SK-N-SH treated with all-trans-retinoic acid at 6 μM for 48 hours (cell line): ENCODE measurements around the gene EWSR1.

Experiments
- ATAC-seq: fragments of 200-7000 bp; cut with Tn5 transposase; 3 replicates; pipeline ENCODE4 v1.9.1; 2020; ENCODE audit warnings: mild to moderate bottlenecking, moderate library complexity
- ARNTL ChIP-seq: fragments of 450-650 bp; formaldehyde crosslinking; IDR thresholded peaks from 2 replicates; pipeline ENCODE4 v1.5.0; 2020; ENCODE audit warnings: low read depth, mild to moderate bottlenecking, moderate library complexity, borderline replicate concordance
- BACH2 ChIP-seq: fragments of 250-450 bp; sonication (Bioruptor Pico); IDR thresholded peaks from 2 replicates; pipeline ENCODE4 v1.9.0; 2021; ENCODE audit warnings: mild to moderate bottlenecking, borderline replicate concordance
- CREB5 ChIP-seq: fragments of 250-450 bp; sonication (Bioruptor Pico); IDR thresholded peaks from 2 replicates; pipeline ENCODE4 v1.5.1; 2020; ENCODE audit warnings: low read depth, mild to moderate bottlenecking, moderate library complexity
- CSDC2 ChIP-seq: fragments of 250-450 bp; sonication (Bioruptor Pico); IDR thresholded peaks from 2 replicates; pipeline ENCODE4 v1.5.0; 2020; ENCODE audit warnings: mild to moderate bottlenecking, moderate library complexity
- CSRNP3 ChIP-seq: fragments of 250-450 bp; sonication (Bioruptor Pico); IDR thresholded peaks from 2 replicates; pipeline ENCODE4 v1.5.1; 2021; ENCODE audit warnings: mild to moderate bottlenecking, moderate library complexity
- ESRRG ChIP-seq: fragments of 250-450 bp; sonication (Bioruptor Pico); IDR thresholded peaks from 2 replicates; pipeline ENCODE4 v1.6.1; 2021; ENCODE audit warnings: mild to moderate bottlenecking
- GLIS3 ChIP-seq: fragments of 250-450 bp; sonication (Bioruptor Pico); IDR thresholded peaks from 2 replicates; pipeline ENCODE4 v1.5.0; 2020; ENCODE audit warnings: mild to moderate bottlenecking, moderate library complexity
- ISL1 ChIP-seq: fragments of 250-450 bp; sonication (Bioruptor Pico); IDR thresholded peaks from 2 replicates; pipeline ENCODE4 v2.1.2; 2022; ENCODE audit warnings: mild to moderate bottlenecking, moderate library complexity
- OSR1 ChIP-seq: fragments of 250-450 bp; sonication (Bioruptor Pico); IDR thresholded peaks from 2 replicates; pipeline ENCODE4 v1.8.0; 2022; ENCODE audit warnings: moderate library complexity, mild to moderate bottlenecking, inconsistent platforms
- POU6F1 ChIP-seq: fragments of 250-450 bp; sonication (Bioruptor Pico); IDR thresholded peaks from 2 replicates; pipeline ENCODE4 v1.8.0; 2021; ENCODE audit warnings: low read depth, mild to moderate bottlenecking, moderate library complexity, borderline replicate concordance
- PPARA ChIP-seq: fragments of 250-450 bp; sonication (Bioruptor Pico); IDR thresholded peaks from 2 replicates; pipeline ENCODE4 v1.5.0; 2020; ENCODE audit warnings: mild to moderate bottlenecking, borderline replicate concordance
- RARB ChIP-seq: fragments of 250-450 bp; sonication (Bioruptor Pico); IDR thresholded peaks from 2 replicates; pipeline ENCODE4 v1.8.0; 2021; ENCODE audit warnings: mild to moderate bottlenecking, moderate library complexity
- SNAI2 ChIP-seq: fragments of 250-450 bp; sonication (Bioruptor Pico); IDR thresholded peaks from 2 replicates; pipeline ENCODE4 v1.5.0; 2020; ENCODE audit warnings: mild to moderate bottlenecking, moderate library complexity
- TCF4 ChIP-seq: fragments of 250-450 bp; sonication (Bioruptor Pico); IDR thresholded peaks from 2 replicates; pipeline ENCODE4 v1.8.0; 2021; ENCODE audit warnings: mild to moderate bottlenecking, moderate library complexity, borderline replicate concordance
- TOX ChIP-seq: fragments of 250-450 bp; sonication (Bioruptor Pico); IDR thresholded peaks from 2 replicates; pipeline ENCODE4 v1.8.0; 2021; ENCODE audit warnings: mild to moderate bottlenecking, moderate library complexity, borderline replicate concordance
- ZC3H10 ChIP-seq: fragments of 250-450 bp; sonication (Bioruptor Pico); IDR thresholded peaks from 2 replicates; pipeline ENCODE4 v1.5.1; 2021; ENCODE audit warnings: mild to moderate bottlenecking, moderate library complexity
- ZFP3 ChIP-seq: fragments of 250-450 bp; sonication (Bioruptor Pico); IDR thresholded peaks from 2 replicates; pipeline ENCODE4 v1.5.0; 2020; ENCODE audit warnings: mild to moderate bottlenecking, moderate library complexity
- ZFP30 ChIP-seq: fragments of 450-650 bp; formaldehyde crosslinking; IDR thresholded peaks from 2 replicates; pipeline ENCODE4 v1.5.0; 2022; ENCODE audit warnings: mild to moderate bottlenecking, moderate library complexity
- ZNF565 ChIP-seq: fragments of 450-650 bp; formaldehyde crosslinking; conservative IDR thresholded peaks from 2 replicates; pipeline ENCODE4 v1.5.0; 2020; ENCODE audit warnings: low read depth, mild to moderate bottlenecking, moderate library complexity
- ZNF70 ChIP-seq: fragments of 450-650 bp; formaldehyde crosslinking; IDR thresholded peaks from 2 replicates; pipeline ENCODE4 v1.5.0; 2020; ENCODE audit warnings: mild to moderate bottlenecking, moderate library complexity
- ZNF8 ChIP-seq: fragments of 450-650 bp; formaldehyde crosslinking; IDR thresholded peaks from 2 replicates; pipeline ENCODE4 v1.5.0; 2020; ENCODE audit warnings: mild to moderate bottlenecking, moderate library complexity
- TF ChIP-seq, protein P1 (sequence below): fragments of 250-450 bp; sonication (Bioruptor Pico); IDR thresholded peaks from 2 replicates; pipeline ENCODE4 v1.8.0; 2020; ENCODE audit warnings: mild to moderate bottlenecking, moderate library complexity, borderline replicate concordance

The EWSR1 gene

DNA sequence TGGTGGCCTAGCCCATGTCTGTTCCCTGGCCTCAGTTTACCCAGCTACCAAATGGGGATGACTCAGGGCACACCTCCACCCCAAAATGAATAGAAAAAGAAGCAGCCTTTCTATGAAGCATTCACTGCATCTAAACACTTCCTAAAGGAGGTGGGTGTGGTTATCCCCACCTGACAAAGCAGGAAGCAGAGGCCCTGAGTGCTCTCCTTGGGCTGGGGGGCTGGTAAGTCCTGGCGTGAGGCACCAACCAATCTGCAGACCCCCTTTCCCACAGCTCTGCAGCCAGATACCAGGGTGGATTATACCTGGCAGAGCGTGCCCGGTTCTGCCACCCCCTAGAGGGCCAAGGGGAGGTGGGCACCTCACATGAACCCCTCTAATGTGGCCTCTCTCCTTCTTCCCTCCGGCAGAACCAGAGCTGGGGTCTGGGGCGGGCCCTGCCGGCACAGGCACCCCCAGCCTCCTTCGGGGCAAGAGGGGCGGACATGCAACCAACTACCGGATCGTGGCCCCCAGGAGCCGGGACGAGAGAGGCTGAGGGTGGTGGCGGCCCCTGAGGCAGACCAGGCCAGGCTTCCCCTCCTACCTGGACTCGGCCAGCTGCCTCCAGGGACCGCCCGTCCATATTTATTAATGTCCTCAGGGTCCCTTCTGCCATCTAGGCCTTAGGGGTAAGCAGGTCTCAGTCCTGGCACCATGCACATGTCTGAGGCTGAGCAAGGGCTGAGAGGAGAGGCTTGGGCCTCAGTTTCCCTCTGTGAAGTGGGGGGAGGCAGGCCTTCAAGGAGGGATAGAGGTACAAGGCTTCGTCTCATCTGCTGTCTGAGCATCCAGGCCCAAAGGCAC, 9.4 kb upstream of the EWSR1 start:
- ATAC-seq, result no peak
- no peak for TF ChIP-seq OSR1 (CRISPR knock-in tag)
- no peak for TF ChIP-seq PPARA
- no peak for TF ChIP-seq ZFP30 (CRISPR knock-in tag)
- TF ChIP-seq BACH2 (CRISPR knock-in tag), result no peak
- TF ChIP-seq ISL1 (CRISPR knock-in tag), result no peak
- no peak for TF ChIP-seq ZNF70 (CRISPR knock-in tag)
- TF ChIP-seq CSRNP3 (CRISPR knock-in tag), result no peak
- no peak for TF ChIP-seq ZNF8 (CRISPR knock-in tag)
- TF ChIP-seq ARNTL (CRISPR knock-in tag), result no peak
- TF ChIP-seq CSDC2 (CRISPR knock-in tag), result no peak
- TF ChIP-seq RARB (CRISPR knock-in tag), result no peak
- TF ChIP-seq GLIS3 (CRISPR knock-in tag), result no peak
- TF ChIP-seq ZNF565 (CRISPR knock-in tag), result no peak
- no peak for TF ChIP-seq POU6F1 (CRISPR knock-in tag)
- no peak for TF ChIP-seq TOX
- TF ChIP-seq SNAI2 (CRISPR knock-in tag), result no peak
- TF ChIP-seq ZC3H10, result no peak

- peak; percentile 45 for ATAC-seq
- no peak for TF ChIP-seq ZFP3 (CRISPR knock-in tag)
- no peak for TF ChIP-seq ZNF8 (CRISPR knock-in tag)
Observed at GRCh38 chr22:29259253-29259899, 8.7 kb upstream of the EWSR1 start.

GRCh38 chr22:29260031-29260560, 8.0 kb upstream of the EWSR1 start:
- TF ChIP-seq POU6F1 (CRISPR knock-in tag), result no peak
- TF ChIP-seq ZNF70 (CRISPR knock-in tag), result no peak
- no peak for TF ChIP-seq CSDC2 (CRISPR knock-in tag)
- TF ChIP-seq OSR1 (CRISPR knock-in tag), result no peak
- no peak for ATAC-seq

GRCh38 chr22:29260601-29261315, 7.3 kb upstream of the EWSR1 start:
- ATAC-seq, result no peak
- TF ChIP-seq, protein P1, sequence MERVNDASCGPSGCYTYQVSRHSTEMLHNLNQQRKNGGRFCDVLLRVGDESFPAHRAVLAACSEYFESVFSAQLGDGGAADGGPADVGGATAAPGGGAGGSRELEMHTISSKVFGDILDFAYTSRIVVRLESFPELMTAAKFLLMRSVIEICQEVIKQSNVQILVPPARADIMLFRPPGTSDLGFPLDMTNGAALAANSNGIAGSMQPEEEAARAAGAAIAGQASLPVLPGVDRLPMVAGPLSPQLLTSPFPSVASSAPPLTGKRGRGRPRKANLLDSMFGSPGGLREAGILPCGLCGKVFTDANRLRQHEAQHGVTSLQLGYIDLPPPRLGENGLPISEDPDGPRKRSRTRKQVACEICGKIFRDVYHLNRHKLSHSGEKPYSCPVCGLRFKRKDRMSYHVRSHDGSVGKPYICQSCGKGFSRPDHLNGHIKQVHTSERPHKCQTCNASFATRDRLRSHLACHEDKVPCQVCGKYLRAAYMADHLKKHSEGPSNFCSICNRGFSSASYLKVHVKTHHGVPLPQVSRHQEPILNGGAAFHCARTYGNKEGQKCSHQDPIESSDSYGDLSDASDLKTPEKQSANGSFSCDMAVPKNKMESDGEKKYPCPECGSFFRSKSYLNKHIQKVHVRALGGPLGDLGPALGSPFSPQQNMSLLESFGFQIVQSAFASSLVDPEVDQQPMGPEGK (CRISPR knock-in tag), result no peak
- TF ChIP-seq POU6F1 (CRISPR knock-in tag) (no peak), CSRNP3 (CRISPR knock-in tag) (no peak), ESRRG (CRISPR knock-in tag) (no peak), OSR1 (CRISPR knock-in tag) (no peak), TCF4 (CRISPR knock-in tag) (no peak), ARNTL (CRISPR knock-in tag) (no peak), CREB5 (CRISPR knock-in tag) (no peak), GLIS3 (CRISPR knock-in tag) (no peak), ZNF565 (CRISPR knock-in tag) (no peak), PPARA (no peak), TOX (no peak)
